ENCODE results near the gene TSFM.

Gene TSFM

GRCh38 chr12:57800965-57801364 lies 18.4 kb downstream of the TSFM start:
- ATAC-seq (no peak), DNase-seq (no peak)
- Mint-ChIP-seq H3K4me1 (peaks cover 3% of the 10 kb centered on the region), H3K36me3 (ENCODE audit: low read depth) (peaks cover 19% of the 10 kb centered on the region), H3K27me3 (no peaks in the 10 kb centered on the region), H3K4me3 (no peak overlapping the region), H3K9me3 (no peaks in the 10 kb centered on the region), H3K27ac (peak overlapping the region; percentile 7)

GRCh38 chr12:57802607-57803006 lies 20.0 kb downstream of the TSFM start:
- ATAC-seq (no peak), DNase-seq (no peak)
- H3K9me3 Mint-ChIP-seq: no peaks in the 10 kb centered on the region
- no peaks in the 10 kb centered on the region for H3K27me3 Mint-ChIP-seq
- peaks cover 10% of the 10 kb centered on the region for H3K36me3 Mint-ChIP-seq (ENCODE audit: low read depth)
- H3K4me3 Mint-ChIP-seq: no peak overlapping the region
- peaks cover 3% of the 10 kb centered on the region for H3K4me1 Mint-ChIP-seq
- H3K27ac Mint-ChIP-seq: no peak overlapping the region

- no peak overlapping the region for H3K27ac Mint-ChIP-seq
- DNase-seq (peak; percentile 42), ATAC-seq (no peak)
- no peak overlapping the region for H3K4me3 Mint-ChIP-seq
- no peaks in the 10 kb centered on the region for H3K9me3 Mint-ChIP-seq
- peaks cover 10% of the 10 kb centered on the region for H3K36me3 Mint-ChIP-seq (ENCODE audit: low read depth)
- H3K4me1 Mint-ChIP-seq: peaks cover 3% of the 10 kb centered on the region
- no peaks in the 10 kb centered on the region for H3K27me3 Mint-ChIP-seq
These were observed 20.8 kb downstream of the TSFM start for GRCh38 chr12:57803319-57803893.

- H3K27me3 Mint-ChIP-seq: no peaks in the 10 kb centered on the region
- H3K9me3 Mint-ChIP-seq: no peaks in the 10 kb centered on the region
- H3K4me1 Mint-ChIP-seq: peaks cover 3% of the 10 kb centered on the region
- H3K4me3 Mint-ChIP-seq: no peak overlapping the region
- H3K36me3 Mint-ChIP-seq (ENCODE audit: low read depth): peaks cover 10% of the 10 kb centered on the region
- ATAC-seq: no peak
- DNase-seq: no peak
- H3K27ac Mint-ChIP-seq: no peak overlapping the region
These were observed 24.1 kb downstream of the TSFM start for GRCh38 chr12:57806677-57807076.

GRCh38 chr12:57807285-57807684 lies 24.7 kb downstream of the TSFM start:
- Mint-ChIP-seq H3K27ac (no peak overlapping the region), H3K4me3 (no peak overlapping the region), H3K27me3 (no peaks in the 10 kb centered on the region), H3K4me1 (peaks cover 3% of the 10 kb centered on the region), H3K9me3 (no peaks in the 10 kb centered on the region), H3K36me3 (ENCODE audit: low read depth) (peaks cover 10% of the 10 kb centered on the region)
- ATAC-seq (no peak), DNase-seq (no peak)

- no peak overlapping the region for H3K27ac Mint-ChIP-seq
- no peak overlapping the region for H3K4me3 Mint-ChIP-seq
- no peaks in the 10 kb centered on the region for H3K27me3 Mint-ChIP-seq
- H3K36me3 Mint-ChIP-seq (ENCODE audit: low read depth): peaks cover 7% of the 10 kb centered on the region
- H3K9me3 Mint-ChIP-seq: no peaks in the 10 kb centered on the region
- ATAC-seq (no peak), DNase-seq (no peak)
- peaks cover 3% of the 10 kb centered on the region for H3K4me1 Mint-ChIP-seq
These were observed 25.8 kb downstream of the TSFM start for GRCh38 chr12:57808351-57808750.

GRCh38 chr12:57809425-57809824 lies 26.8 kb downstream of the TSFM start:
- Mint-ChIP-seq H3K9me3 (no peaks in the 10 kb centered on the region), H3K27ac (no peak overlapping the region), H3K4me1 (no peaks in the 10 kb centered on the region), H3K4me3 (no peak overlapping the region), H3K36me3 (ENCODE audit: low read depth) (peaks cover 3% of the 10 kb centered on the region), H3K27me3 (no peaks in the 10 kb centered on the region)
- ATAC-seq (no peak), DNase-seq (no peak)

GRCh38 chr12:57810450-57810849 lies 27.9 kb downstream of the TSFM start:
- Mint-ChIP-seq H3K9me3 (no peaks in the 10 kb centered on the region), H3K27me3 (no peaks in the 10 kb centered on the region), H3K27ac (no peak overlapping the region), H3K36me3 (ENCODE audit: low read depth) (peaks cover 3% of the 10 kb centered on the region), H3K4me3 (no peak overlapping the region), H3K4me1 (no peaks in the 10 kb centered on the region)
- ATAC-seq (no peak), DNase-seq (no peak)

GRCh38 chr12:57811028-57811755 lies 28.6 kb downstream of the TSFM start:
- DNase-seq: no peak
- H3K27ac Mint-ChIP-seq: no peak overlapping the region

GRCh38 chr12:57813111-57813970 lies 30.8 kb downstream of the TSFM start:
- Mint-ChIP-seq H3K4me1 (no peaks in the 10 kb centered on the region), H3K9me3 (no peaks in the 10 kb centered on the region), H3K27ac (no peak overlapping the region), H3K27me3 (no peaks in the 10 kb centered on the region), H3K4me3 (no peak overlapping the region), H3K36me3 (ENCODE audit: low read depth) (no peaks in the 10 kb centered on the region)
- no peak for DNase-seq
- ATAC-seq: no peak

More at GRCh38 chr12:57811028-57811755, 28.6 kb downstream of the TSFM start:
- no peak overlapping the region for H3K4me3 Mint-ChIP-seq
- H3K4me1 Mint-ChIP-seq: no peaks in the 10 kb centered on the region
- no peaks in the 10 kb centered on the region for H3K27me3 Mint-ChIP-seq
- no peaks in the 10 kb centered on the region for H3K9me3 Mint-ChIP-seq
- peaks cover 2% of the 10 kb centered on the region for H3K36me3 Mint-ChIP-seq (ENCODE audit: low read depth)
- no peak for ATAC-seq

- ATAC-seq (no peak), DNase-seq (no peak)
- H3K27me3 Mint-ChIP-seq: no peaks in the 10 kb centered on the region
- no peaks in the 10 kb centered on the region for H3K4me1 Mint-ChIP-seq
- no peak overlapping the region for H3K4me3 Mint-ChIP-seq
- H3K27ac Mint-ChIP-seq: no peak overlapping the region
- no peaks in the 10 kb centered on the region for H3K9me3 Mint-ChIP-seq
- no peaks in the 10 kb centered on the region for H3K36me3 Mint-ChIP-seq (ENCODE audit: low read depth)
These were observed 31.6 kb downstream of the TSFM start for GRCh38 chr12:57813971-57814772.

GRCh38 chr12:57815177-57816000 lies 32.8 kb downstream of the TSFM start:
- no peaks in the 10 kb centered on the region for H3K27me3 Mint-ChIP-seq
- H3K27ac Mint-ChIP-seq: no peak overlapping the region
- ATAC-seq (no peak), DNase-seq (no peak)
- no peaks in the 10 kb centered on the region for H3K36me3 Mint-ChIP-seq (ENCODE audit: low read depth)
- no peaks in the 10 kb centered on the region for H3K4me1 Mint-ChIP-seq
- H3K4me3 Mint-ChIP-seq: no peak overlapping the region
- no peaks in the 10 kb centered on the region for H3K9me3 Mint-ChIP-seq

- ATAC-seq (no peak), DNase-seq (no peak)
- no peak overlapping the region for H3K4me3 Mint-ChIP-seq
- H3K27me3 Mint-ChIP-seq: no peaks in the 10 kb centered on the region
- H3K27ac Mint-ChIP-seq: no peak overlapping the region
- no peaks in the 10 kb centered on the region for H3K4me1 Mint-ChIP-seq
- no peaks in the 10 kb centered on the region for H3K9me3 Mint-ChIP-seq
- no peaks in the 10 kb centered on the region for H3K36me3 Mint-ChIP-seq (ENCODE audit: low read depth)
These were observed 33.6 kb downstream of the TSFM start for GRCh38 chr12:57816001-57816854.
